Measurements from ENCODE around the gene PLCL1. TPM values are rescaled to one million over a fixed set of nuclear protein-coding genes. Genes with fewer than 3 reads are reported as not detected.
A peak's percentile ranks its signal among the peaks of the same experiment; 100 is the strongest.

The PLCL1 gene
- total RNA-seq, 1 donor from 2014 or later: 7.7 TPM

GRCh38 chr2:197954328-197954727, 149.9 kb downstream of the PLCL1 start:
- no peak for TF ChIP-seq CTCF (IDR thresholded peaks at IDR 0.05)
- Histone ChIP-seq H3K4me1 (no peaks in the 10 kb centered on the region), H3K9me3 (no peaks in the 10 kb centered on the region), H3K27ac (no peak overlapping the region), H3K4me3 (no peak overlapping the region), H3K27me3 (no peaks in the 10 kb centered on the region), H3K36me3 (no peaks in the 10 kb centered on the region)
- ATAC-seq (no peak), DNase-seq (no peak)
- intact Hi-C loops (cut with DNase I): no loop called here

GRCh38 chr2:197958592-197959150, 154.3 kb downstream of the PLCL1 start:
- intact Hi-C loops (cut with DNase I): no loop called here
- DNase-seq (no peak), ATAC-seq (peak; percentile 45)
- no peak for TF ChIP-seq CTCF (IDR thresholded peaks at IDR 0.05)
- H3K9me3 ChIP-seq: no peaks in the 10 kb centered on the region
- no peaks in the 10 kb centered on the region for H3K4me1 ChIP-seq
- H3K27ac ChIP-seq: no peak overlapping the region
- H3K4me3 ChIP-seq: no peak overlapping the region
- H3K36me3 ChIP-seq: no peaks in the 10 kb centered on the region
- H3K27me3 ChIP-seq: no peaks in the 10 kb centered on the region

- H3K9me3 ChIP-seq: no peaks in the 10 kb centered on the region
- intact Hi-C loops (cut with DNase I): no loop called here
- H3K4me1 ChIP-seq: no peaks in the 10 kb centered on the region
- H3K4me3 ChIP-seq: no peak overlapping the region
- TF ChIP-seq CTCF (IDR thresholded peaks at IDR 0.05): no peak
- H3K27ac ChIP-seq: no peak overlapping the region
- DNase-seq (no peak), ATAC-seq (no peak)
- no peaks in the 10 kb centered on the region for H3K27me3 ChIP-seq
- no peaks in the 10 kb centered on the region for H3K36me3 ChIP-seq
These were observed 155.0 kb downstream of the PLCL1 start for GRCh38 chr2:197959383-197959782.

GRCh38 chr2:197960786-197961185, 156.4 kb downstream of the PLCL1 start:
- no peaks in the 10 kb centered on the region for H3K27me3 ChIP-seq
- H3K27ac ChIP-seq: no peak overlapping the region
- no peaks in the 10 kb centered on the region for H3K36me3 ChIP-seq
- H3K4me1 ChIP-seq: no peaks in the 10 kb centered on the region
- no peaks in the 10 kb centered on the region for H3K9me3 ChIP-seq
- DNase-seq (no peak), ATAC-seq (no peak)
- H3K4me3 ChIP-seq: no peak overlapping the region
- TF ChIP-seq CTCF (IDR thresholded peaks at IDR 0.05): no peak
- intact Hi-C loops (cut with DNase I): no loop called here

- Histone ChIP-seq H3K4me3 (no peak overlapping the region), H3K36me3 (no peaks in the 10 kb centered on the region), H3K4me1 (no peaks in the 10 kb centered on the region), H3K27ac (no peak overlapping the region), H3K27me3 (no peaks in the 10 kb centered on the region), H3K9me3 (no peaks in the 10 kb centered on the region)
- intact Hi-C loops (cut with DNase I): no loop called here
- ATAC-seq: no peak
- TF ChIP-seq CTCF (IDR thresholded peaks at IDR 0.05): no peak
- no peak for DNase-seq
These were observed 160.3 kb downstream of the PLCL1 start for GRCh38 chr2:197964720-197965119.

- H3K27me3 ChIP-seq: no peaks in the 10 kb centered on the region
- no peak overlapping the region for H3K4me3 ChIP-seq
- DNase-seq: no peak
- no peaks in the 10 kb centered on the region for H3K9me3 ChIP-seq
- H3K4me1 ChIP-seq: no peaks in the 10 kb centered on the region
- H3K27ac ChIP-seq: no peak overlapping the region
- TF ChIP-seq CTCF (IDR thresholded peaks at IDR 0.05): no peak
- ATAC-seq: no peak
- intact Hi-C loops (cut with DNase I): no loop called here
- H3K36me3 ChIP-seq: no peaks in the 10 kb centered on the region
These were observed 161.4 kb downstream of the PLCL1 start for GRCh38 chr2:197965756-197966155.

Data from upper lobe of right lung (tissue), 1 donor.